Choroid plexus epithelial cell (primary cell): ENCODE results near the gene CCND2.

Experiments used
- DNase-seq: peaks from one replicate; pipeline ENCODE4 v3.0.0-alpha.2; 2010; ENCODE audit warnings: low read depth
- H3K4me3 ChIP-seq: 2 replicates; pipeline ENCODE4 v1.5.1; 2011; ENCODE audit warnings: low read depth, mild to moderate bottlenecking, control low read depth, low read length, moderate library complexity
- CTCF ChIP-seq: conservative IDR thresholded peaks from 2 replicates; pipeline ENCODE4 v1.5.1; 2011; ENCODE audit warnings: low read depth, mild to moderate bottlenecking, control low read depth, inconsistent platforms, low read length, moderate library complexity

CCND2 gene

GRCh38 chr12:4292341-4293073 lies 18.9 kb downstream of the CCND2 start:
- TF ChIP-seq CTCF: no peak
- DNase-seq: no peak

GRCh38 chr12:4293299-4293965 lies 19.9 kb downstream of the CCND2 start:
- TF ChIP-seq CTCF: no peak
- no peak overlapping the region for H3K4me3 ChIP-seq
- DNase-seq: no peak

More at GRCh38 chr12:4292341-4293073, 18.9 kb downstream of the CCND2 start:
- H3K4me3 ChIP-seq: no peak overlapping the region

- DNase-seq: no peak
- no peak for TF ChIP-seq CTCF
- no peak overlapping the region for H3K4me3 ChIP-seq
These were observed 20.5 kb downstream of the CCND2 start for GRCh38 chr12:4293966-4294505.

GRCh38 chr12:4296751-4297150 lies 23.2 kb downstream of the CCND2 start:
- no peak for DNase-seq
- H3K4me3 ChIP-seq: no peak overlapping the region
- TF ChIP-seq CTCF: no peak

GRCh38 chr12:4297617-4298016 lies 24.1 kb downstream of the CCND2 start:
- DNase-seq: no peak
- TF ChIP-seq CTCF: no peak
- H3K4me3 ChIP-seq: no peak overlapping the region

- H3K4me3 ChIP-seq: no peak overlapping the region
- no peak for DNase-seq
- TF ChIP-seq CTCF: no peak
These were observed 27.3 kb downstream of the CCND2 start for GRCh38 chr12:4300883-4301282.

GRCh38 chr12:4301932-4302501 lies 28.5 kb downstream of the CCND2 start:
- no peak for TF ChIP-seq CTCF
- no peak overlapping the region for H3K4me3 ChIP-seq
- DNase-seq: no peak
